GM21717 (cell line): ENCODE data around the gene CYP8B1.
A peak's percentile ranks its signal among the peaks of the same experiment; 100 is the strongest.

Experiments used
- ATAC-seq: cut with Tn5 transposase; IDR thresholded peaks from one replicate; pipeline ENCODE4 v1.9.1; 2021; ENCODE audit warnings: mild to moderate bottlenecking, moderate library complexity; ENCODE audit not compliant: unreplicated experiment

Gene CYP8B1

DNA sequence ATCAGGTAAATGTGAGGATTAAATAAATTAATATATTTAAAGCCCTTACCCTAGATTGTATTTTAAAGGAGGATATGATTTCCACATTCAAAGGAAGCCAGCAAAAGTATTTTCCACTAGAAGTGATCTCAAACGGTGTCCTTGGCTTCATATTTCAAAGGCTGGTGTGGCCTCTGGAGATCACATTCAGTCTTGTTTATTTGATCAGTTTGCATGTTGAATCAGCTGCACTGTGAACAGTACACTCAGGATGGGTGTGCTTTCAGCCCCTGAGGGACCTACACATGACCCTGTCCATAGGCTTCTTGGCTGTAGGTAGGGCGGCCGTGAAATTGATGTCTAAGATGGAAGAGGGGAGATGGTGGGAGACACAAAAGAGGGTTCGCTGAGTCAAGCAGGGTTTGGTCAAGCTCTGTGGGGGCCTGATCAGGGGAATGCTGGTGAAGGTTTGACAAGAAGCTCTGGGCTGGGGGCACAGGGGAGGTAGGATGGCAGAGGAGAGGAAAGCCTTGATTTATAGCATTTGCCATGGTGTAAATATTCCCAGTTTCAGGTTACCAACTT lies 21.9 kb downstream of the CYP8B1 start:
- ATAC-seq = no peak

DNA sequence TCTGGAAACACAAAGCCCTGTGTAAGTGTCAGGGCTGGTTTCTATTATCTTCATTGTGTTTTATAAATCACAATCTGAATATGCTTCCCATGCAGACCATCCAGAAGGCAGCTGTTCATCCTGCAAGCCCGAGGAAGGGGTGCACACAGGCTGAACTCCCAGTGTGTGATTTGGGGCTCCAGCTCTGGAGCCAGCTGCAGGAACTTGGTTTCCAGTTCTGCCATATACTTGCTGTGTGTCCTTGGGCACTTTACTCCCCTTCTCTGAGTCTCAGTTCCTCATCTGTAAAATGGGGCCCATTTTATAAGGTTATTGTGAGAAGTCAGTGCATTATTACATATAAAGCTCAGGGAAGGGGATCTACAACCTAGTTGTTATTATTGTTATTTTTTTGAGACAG lies 22.6 kb downstream of the CYP8B1 start:
- ATAC-seq = no peak

DNA sequence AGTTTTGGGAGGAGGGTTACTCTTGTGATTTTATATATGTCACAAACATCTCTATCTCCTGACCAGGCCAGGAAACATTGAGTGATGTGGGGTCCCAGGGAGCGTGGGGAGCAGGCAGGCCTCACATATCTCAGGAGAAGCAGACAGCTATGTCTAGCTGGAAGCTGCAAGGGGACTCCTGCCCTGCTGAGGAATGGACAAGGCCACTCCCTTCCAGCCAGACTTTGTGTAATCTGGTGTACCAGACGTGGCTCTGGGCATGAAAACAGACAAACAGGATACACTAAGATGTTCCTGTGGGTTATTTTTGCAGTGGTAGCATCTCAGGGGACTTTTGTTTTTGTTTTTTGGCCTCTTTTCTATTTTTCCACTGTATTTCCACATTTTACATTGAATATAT lies 23.2 kb downstream of the CYP8B1 start:
- no peak for ATAC-seq

DNA sequence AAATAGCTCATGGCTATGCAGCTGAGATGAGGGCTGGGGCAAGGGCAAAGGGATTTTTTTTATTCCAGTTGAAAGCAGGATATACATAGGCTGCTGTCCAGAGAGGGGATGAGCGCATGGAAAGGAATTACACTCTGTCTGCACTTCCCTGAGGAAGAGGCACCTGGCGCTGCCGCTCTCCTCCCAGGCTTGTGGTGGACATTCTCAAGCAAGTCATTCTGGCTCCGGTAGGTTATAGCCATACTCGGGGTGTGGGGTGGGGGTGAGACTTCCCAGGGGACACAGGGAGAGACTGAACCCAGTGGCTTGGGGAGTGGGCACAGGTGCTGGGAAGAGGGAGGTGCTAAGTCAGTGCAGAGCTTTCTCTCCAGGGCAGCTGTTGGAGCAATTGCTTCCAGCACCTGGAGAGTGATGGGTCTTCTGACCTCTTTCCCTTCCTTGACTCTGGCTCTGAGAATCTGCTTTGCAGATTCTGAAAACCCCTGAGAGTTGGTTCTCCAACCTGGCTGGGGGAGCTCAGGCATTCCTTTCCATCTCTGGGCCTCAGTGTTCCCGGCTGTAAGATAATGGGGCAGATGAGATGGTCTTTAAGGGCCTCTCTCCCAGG lies 24.3 kb downstream of the CYP8B1 start:
- no peak for ATAC-seq

DNA sequence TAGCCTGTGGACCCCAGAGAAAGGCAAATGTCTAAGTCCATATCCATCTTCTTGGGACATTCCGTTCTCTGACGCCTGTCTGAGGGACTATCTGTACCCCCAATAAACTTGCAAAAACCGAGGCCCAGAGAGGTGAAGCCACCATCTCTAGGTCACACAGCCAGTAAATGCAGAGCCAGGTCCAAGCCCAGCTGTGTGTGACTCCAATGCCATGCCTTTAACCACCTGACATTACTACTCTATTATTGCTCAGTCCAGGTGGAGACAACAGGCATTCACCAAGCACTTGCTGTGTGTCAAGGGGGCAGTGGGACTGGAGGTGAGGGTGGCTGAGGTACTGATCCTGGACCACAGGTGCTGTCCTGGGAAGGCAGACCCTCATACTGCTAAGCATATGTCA lies 25.4 kb downstream of the CYP8B1 start:
- ATAC-seq = no peak

DNA sequence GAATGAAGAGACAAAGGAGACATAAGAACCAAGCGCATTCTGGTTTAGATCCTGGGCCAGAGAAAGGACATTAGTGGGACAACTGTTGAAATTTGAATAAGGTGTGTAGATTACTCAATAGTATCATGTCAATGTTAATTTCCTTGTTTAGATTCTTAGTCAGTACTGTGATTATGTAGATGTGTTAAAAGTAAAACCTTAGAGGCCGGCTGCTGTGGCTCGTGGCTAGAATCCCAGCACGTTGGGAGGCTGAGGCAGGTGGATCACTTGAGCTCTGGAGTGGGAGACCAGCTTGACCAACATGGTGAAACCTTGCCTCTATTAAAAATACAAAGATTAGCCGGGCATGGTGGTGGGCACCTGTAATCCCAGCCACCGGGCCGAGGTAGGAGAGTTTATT lies 26.7 kb downstream of the CYP8B1 start:
- no peak for ATAC-seq

DNA sequence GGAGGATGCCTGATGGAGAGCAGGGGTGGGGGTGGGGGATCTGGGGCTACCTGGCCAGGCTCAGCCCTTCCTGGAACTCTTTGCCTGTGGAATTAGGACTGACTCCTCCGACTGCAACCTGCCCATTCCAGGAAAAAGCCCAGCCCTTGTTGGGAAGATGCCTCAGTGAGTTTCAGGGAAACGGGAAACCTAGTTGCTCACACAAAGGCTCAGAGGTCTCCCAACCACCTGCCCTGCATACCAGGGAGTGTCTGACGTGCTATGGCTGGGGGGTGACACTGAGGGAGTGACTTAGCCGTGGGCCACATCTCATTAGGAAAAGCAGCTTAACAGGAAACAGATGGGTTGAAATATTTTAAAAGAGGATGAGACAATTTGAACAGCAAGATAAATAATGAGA lies 27.9 kb downstream of the CYP8B1 start:
- ATAC-seq = no peak

DNA sequence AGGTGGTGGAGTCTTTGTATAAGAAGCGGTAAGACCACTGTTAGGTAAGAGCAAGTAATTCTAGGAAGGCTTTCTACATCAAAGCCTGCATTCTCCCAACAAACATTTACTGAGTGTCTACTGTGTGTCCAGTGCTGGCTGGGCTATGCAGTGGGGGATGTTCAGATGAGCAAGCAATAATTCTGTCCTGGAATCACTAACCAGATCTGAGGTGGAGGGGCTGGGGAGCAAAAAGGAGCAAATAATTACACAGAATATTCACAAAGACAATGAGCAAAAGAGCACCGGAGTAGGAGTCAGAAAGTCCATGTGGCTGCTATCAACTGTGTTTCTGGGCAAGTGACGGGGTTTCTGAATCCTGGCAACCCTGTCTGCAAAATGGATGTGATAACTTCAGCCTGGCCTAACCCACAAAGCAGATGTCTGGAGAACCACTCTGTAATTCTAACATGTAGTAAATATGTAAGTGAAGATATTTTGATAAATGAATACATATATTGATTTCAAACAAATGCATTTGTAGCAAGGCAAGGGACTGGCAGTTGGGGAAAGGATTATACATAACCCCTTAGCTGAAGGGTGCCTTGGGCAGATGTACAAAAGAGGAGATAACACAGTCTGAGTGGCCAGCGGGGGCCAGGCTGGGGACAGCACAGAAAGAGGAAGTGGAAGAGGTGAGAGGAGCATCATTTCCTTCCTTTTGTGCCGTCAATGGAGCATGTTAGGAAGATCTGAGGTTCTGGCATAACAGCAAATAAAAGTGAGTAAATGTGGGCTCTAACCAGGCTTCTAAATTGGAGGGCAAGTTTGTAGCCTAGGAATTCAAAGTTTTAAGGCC lies 28.8 kb downstream of the CYP8B1 start:
- no peak for ATAC-seq

DNA sequence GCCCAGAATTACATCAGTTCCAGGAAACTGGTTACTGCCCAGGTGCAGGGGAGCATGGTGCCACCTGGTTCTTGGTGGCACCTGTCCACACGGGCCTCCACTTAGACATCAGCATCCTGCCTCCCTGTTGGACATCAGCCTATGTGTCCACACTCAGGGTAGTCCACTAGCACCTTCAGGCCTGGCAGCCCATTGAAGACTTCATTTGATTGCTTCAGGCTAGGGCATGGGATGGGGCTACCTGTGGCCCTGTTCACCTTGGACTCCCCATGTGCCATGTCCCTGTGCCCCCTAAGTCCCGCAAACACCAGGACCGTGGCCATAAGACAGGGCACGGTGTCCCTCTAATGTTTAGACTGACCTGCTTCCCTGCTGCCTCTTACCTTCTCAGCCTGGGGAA lies 30.9 kb downstream of the CYP8B1 start:
- no peak for ATAC-seq

DNA sequence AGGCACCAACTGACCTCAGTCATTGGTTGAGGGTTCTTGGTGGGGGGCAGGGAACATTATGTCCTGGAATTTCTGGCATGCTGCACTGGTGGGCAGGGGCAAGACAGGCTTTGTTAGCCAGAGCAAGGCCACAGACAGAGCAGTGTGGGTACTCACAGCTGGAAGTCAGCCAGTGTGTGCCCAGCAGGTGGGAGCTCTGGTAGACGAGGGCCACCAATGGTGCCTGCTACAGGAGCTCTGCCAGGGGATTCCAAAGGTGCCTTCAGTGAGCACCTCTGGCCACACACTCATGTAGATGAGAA lies 31.3 kb downstream of the CYP8B1 start:
- no peak for ATAC-seq

DNA sequence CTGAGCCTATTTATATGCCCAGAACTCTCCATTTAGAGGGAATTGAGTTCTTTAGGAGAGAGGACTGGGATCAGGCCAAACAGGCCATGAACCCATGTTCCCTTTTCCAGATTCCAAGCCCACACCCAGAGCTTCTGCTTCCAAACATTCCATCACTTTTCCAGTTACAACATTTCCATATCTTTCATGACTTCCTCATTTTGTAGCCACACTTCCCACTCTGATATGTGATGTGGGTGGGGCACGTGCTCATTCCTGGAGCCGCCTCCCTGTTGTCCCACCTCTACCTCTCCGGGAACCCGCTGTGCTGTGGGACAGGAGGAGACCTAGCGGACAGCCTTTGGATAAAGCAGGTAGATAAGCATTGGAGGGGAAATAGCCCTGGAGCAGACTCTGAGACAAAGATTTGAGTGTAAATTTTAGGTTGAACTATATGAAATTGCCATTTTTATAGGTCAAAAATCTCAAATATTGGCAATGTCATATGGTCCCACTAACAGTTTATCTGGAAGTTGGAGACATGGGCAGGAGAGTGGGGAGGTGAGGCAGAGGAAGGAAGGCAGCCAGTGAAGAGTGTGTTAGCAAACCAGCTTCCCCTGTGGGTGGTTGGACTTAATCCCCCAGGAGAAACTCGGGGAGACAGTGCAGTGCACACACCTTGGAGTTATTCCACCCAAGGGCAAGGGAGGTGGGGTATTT lies 31.8 kb downstream of the CYP8B1 start:
- no peak for ATAC-seq

DNA sequence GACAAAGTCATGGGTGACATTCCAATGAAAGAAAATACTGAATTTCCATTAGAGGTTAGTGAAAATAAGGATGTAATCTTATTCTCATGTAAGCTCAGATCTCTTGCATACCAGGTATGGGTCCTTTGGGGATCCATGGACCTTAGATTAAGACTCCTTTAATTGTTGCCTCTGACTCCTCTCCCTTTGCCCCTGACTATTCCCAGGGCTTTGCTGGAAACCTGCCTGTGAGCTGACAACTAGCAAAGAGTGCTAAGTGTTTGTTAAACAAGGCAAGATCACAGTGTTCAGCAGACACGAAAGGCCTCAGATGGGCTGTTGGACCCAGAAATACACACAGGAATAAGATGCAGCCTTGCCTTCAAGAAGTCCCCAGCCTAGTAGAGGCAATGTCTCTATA lies 34.3 kb downstream of the CYP8B1 start:
- no peak for ATAC-seq

DNA sequence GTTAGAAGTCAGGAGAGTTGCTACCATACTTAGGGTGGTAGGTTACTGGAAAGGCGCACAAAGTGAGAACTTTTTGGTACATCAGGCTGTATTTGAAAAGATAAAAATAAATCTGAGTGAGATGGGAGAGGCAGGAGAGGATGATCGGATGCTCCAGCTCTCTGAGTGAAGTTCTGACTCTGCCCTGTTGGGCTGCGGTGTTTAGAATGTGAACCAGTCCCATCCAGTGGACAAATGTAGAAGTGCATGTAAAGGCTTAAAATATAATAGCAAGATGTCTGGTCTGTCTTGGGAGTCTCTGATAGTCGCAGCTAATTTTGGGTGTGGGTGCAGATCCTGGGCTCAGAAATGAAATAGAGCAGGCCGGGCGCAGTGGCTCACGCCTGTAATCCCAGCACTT lies 36.1 kb downstream of the CYP8B1 start:
- peak; percentile 89 for ATAC-seq

DNA sequence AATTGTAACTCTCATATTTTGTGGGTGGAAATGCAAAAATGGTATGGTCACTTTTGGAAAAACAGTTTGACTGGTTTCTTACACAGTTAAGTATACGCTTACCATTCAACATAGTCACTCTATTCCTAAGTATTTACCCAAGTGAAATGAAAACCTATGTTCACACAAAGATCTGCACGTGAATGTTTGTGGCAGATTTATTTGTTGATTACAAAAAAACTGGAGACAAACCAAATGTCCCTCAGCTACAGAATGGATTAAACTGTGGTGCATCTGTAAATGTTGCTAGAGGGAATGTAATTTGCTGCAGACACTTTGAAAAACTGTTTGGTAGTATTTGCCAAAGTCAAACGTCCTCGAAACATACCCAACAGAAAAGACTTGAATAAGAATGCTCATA lies 37.1 kb downstream of the CYP8B1 start:
- ATAC-seq = no peak

DNA sequence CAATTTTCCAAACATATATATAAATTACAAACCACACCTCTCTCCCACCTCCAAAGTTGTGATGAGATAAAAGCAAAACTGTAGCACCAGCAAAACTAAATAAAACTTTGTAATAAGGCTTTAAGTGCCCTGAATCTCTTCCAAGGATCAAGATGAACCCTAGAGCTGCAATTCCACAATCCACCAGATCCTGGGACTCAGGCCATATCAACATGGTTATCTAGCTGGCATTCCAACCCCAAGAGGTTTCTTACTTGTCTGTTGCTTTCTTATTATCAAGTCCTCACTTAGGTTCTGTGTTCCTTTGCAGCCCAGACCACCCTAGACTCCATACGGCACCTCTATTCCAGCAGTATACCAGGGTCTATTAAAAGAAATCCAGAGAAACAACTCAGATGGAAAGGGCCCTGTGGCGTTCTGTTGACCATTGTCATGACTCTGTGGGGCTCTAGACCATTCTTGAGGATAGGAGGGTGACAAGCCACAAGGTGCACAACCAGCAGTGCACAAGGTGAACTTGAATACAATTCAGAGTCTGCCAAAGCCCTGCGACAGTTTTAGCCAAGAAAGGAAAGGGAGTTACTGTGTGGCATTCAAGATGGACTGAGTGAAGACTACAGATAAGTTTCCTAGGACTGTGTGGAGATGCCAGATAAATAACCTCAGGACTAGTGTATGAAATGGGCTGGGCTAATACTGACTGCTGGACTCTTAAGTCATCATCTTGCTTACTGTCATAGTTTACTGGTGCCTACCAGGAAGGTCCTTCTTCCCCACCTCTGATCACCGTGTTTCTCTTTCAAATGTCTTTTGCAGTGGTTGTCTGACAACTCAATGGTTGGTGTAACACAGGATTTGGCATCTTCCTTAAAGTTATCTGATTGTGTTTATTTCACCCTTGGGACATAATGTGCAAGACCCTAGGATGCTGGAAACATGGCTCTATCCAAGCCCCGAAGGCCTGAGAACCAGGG lies 39.2 kb downstream of the CYP8B1 start:
- ATAC-seq = no peak

DNA sequence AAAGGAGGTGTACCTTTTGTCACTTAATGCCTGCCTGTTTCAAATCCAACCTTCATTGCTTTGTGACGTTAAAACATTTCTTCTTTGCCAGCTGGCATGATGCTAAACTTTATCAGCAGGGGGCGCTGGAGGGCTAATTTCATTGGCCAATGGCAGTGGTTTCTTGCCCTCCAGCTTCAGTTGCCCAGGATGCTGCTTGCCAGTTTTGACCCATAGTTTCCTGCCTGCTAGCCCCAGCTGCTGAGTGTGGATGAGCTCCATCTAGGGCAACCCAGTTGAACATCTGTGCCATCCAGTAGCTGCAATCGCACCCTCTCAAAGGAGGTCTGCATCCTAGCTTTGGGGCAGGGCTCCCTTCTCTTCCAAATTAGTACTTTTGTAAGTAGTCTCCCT lies 44.4 kb downstream of the CYP8B1 start:
- ATAC-seq = peak; percentile 61

DNA sequence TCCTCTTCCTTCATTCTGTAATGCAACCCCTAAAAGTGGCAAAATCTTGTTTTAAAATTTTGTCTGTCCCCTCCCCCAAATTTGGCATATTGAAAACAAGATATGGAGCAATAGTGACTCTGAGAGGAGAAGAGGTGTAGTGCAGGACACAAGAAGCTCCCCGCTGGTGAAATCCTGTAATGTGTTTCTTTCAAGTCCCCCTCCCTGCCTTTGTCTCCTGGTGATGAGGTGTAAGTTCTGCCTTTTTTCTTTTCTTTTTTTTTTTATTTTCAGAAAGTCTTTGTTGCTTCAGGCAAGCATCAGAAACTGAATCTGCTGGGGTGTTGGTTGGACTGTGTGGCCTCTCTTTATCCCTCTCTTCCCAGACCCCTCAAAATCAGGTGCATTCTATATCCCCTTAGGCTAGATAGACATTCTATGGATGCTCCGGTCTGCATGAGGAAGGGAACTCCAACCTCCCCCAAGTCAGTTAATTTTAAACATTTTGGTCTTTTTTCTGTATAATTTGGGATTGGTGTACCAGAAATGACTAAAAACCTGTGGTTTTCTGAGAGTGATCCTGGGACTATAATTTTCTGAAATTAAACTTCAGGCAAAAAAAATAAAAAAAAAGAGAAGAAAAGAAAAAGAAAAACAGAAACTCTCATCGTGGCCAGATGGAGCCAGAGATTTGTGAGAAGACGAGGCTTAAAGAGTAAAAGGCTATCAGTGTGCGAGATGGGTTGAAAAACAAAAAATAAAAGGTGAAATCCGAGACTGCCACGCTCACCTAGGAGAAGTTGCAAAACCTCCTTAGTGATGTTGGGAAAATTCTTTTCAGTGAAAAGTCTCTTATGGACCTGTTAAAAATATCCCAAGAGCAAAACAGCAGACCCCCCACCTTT lies 45.0 kb downstream of the CYP8B1 start:
- ATAC-seq = no peak

DNA sequence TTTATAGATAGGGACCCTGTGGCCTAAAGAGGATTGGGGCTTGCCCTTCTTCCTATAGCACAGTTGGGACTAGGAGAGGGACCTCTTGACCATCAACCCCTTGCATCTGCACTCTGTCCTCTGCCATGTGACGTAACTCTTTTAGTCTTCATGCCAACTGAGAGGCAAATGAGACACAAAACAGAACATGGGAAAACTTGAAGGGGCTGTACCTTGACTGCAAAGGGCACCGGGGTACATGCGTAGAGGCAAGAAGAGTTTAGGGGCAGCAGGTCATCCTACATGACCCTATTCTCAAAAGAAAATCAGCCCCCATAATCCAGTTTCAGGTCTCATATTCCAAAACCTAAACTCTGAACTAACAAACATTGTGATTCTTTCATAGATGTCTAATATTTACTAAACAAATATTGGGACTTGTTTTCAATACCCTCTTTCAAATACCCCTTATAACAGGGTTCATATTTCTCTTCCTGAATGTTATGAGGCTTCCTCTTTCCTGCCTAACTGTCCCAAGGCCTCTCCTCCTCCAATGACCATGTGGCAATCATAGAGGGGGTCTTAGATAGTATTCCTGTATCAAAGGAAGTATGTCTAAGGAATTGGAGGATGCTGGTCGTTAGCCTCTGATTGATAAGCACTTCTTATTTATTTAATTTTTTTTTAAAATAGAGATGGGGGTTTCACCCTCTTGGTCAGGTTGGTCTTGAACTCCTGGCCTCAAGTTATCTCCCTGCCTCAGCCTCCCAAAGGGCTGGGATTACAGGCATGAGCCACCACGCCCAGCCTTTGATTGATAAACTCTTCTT lies 45.8 kb downstream of the CYP8B1 start:
- no peak for ATAC-seq

DNA sequence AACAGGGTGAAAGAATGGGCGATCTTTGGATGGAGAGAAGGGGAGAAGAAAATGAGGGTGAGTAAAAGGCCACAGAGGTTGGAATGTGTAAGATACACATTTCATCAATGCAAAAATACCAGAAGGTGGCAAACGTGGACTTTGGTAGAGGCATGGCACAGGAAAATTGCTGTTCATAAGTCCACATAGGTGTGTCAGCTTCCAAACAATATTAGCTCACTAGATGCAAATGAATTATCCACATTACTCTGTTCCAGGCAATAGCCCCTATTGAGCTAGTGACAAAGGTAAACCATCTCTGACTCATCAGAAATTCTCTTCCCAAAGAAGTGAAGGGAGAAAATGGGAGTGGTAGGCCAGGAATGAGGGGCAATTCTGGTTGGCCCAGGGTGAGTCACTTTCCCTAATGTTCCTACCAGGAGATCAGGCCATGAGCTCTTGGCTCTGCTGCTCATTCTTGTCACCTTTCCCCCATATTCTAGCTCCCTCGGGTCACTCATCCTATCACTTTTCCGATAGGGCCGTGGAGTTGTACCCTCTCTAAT lies 46.5 kb downstream of the CYP8B1 start:
- ATAC-seq = no peak
